Anterior cingulate cortex (tissue), 58 donors: ENCODE measurements around the gene NTRK2.
"Not testable (repeated sequence)": the region's sequence is repeated elsewhere in the genome, so short reads cannot be mapped to it uniquely, and the experiment has no call there.

ENCODE experiments used
- DNase-seq, 58 donors: peaks; one replicate each; lab custom pipeline; 2025; lab: John Stamatoyannopoulos, UW

The NTRK2 gene

GRCh38 chr9:85040146-85040545 is 370.6 kb downstream of the NTRK2 start:
- peak in 42 of 58 donors; percentile 17 to 79 (median 44) for DNase-seq

DNA sequence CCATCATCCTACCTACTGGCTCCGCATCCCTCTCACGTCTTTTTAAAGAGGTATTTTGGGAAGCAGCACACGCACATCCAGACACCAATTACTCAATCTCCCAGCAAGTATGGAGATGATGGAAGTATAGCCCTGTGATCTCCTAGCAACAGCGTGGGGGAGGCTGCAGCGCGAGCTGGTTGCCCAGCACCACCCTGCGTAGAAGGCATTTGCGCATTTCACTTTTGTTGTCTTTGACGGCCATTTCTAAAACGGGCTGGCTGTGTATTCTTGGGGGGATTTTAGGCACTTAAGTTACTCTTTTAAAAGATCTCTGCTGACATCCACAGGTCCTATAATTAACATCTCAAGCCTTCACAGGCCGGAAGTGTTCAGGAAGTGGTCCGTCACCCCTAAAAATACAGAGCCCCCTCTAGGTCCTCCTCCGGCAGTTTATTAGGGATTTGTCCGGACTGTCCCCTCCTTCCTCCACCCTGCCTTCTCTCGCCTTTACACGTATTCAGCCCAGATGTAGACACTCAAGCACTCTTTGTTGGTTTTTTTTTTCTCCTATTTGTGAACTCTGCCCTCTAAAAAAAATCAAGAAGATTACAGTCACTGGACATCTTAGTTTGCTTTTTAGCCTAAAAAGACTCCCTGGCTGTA is 371.4 kb downstream of the NTRK2 start:
- DNase-seq = peak in 57 of 58 donors; percentile 24 to 95 (median 81)

- peak in 7 of 58 donors; percentile 5 to 20 (median 7) for DNase-seq
These were observed 372.1 kb downstream of the NTRK2 start for GRCh38 chr9:85041466-85042137.

- peak in 14 of 58 donors; percentile 5 to 55 (median 12) for DNase-seq
These were observed 373.6 kb downstream of the NTRK2 start for GRCh38 chr9:85042981-85043647.

- no peak for DNase-seq
These were observed 375.7 kb downstream of the NTRK2 start for GRCh38 chr9:85045271-85045670.

DNA sequence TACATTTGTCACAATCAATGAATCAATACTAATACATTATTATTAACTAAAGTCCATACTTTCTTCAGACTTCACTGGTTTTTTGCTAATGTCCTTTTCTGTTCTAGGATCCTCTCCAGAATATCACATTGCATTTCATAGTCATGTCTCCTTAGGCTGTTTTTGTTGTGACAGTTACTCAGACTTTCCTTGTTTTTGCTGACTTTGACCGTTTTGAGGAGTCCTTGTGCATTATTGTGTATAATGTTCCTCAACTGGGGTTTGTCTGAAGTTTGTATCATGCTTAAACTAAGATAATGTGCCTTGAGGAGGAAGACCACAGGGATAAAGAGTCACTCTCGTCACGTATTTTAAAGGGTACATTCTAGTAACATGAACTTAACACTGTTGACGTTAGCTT is 376.9 kb downstream of the NTRK2 start:
- no peak for DNase-seq

GRCh38 chr9:85053206-85053786 is 383.8 kb downstream of the NTRK2 start:
- DNase-seq = no peak

- DNase-seq = no peak
These were observed 384.5 kb downstream of the NTRK2 start for GRCh38 chr9:85054017-85054416.

- no peak for DNase-seq
These were observed 386.1 kb downstream of the NTRK2 start for GRCh38 chr9:85055506-85056202.

- no peak for DNase-seq
These were observed 386.7 kb downstream of the NTRK2 start for GRCh38 chr9:85056203-85056572.

- no peak for DNase-seq
These were observed 392.4 kb downstream of the NTRK2 start for GRCh38 chr9:85061969-85062368.

- DNase-seq = no peak
These were observed 393.0 kb downstream of the NTRK2 start for GRCh38 chr9:85062385-85063022.

DNA sequence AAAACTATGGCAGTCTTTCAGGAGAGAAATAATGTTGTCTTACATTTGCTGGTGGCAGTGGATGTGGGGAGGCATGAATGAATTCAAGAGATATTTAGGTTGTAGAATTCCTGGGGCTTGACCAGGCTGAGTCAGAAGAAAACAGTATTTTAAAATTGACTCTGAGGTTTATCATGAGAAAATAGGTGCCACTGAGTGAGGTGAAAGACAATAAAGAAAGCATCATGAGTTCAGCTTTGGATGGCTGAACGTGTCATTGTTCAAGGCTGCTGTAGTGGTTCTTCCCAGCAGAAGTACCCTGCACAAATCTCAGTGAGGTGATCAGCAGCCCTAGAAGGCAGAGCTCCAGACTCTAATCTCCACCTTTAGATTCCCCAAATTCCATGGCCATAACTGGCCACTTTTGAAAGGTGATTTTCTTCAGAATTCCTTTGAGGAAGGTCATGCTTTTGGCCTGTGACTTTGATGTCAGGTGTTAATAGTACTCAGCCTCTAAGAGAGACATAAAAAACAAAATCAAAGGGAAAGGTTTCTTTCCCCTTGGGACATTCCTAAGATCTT is 395.4 kb downstream of the NTRK2 start:
- DNase-seq = no peak

DNA sequence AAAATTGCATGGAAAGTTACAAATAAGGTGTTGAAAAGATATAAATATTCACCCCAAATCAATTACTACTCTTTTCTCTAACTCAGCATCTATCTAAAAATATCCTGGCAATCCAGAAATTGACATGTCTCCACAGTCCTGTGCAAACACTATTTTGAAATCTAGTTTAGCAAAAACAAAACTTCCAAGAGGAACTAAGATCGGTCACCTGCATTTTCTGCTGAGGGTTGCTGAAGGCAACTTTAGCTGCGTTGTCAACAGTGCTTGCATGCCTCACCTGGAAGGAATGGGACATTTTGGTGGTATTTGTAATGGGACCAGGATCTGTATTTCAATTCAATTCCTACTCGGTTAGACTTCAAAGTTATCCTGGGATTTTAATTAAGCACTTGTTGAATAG is 398.3 kb downstream of the NTRK2 start:
- DNase-seq = no peak

- DNase-seq = not testable (repeated sequence)
These were observed 399.9 kb downstream of the NTRK2 start for GRCh38 chr9:85069421-85069820.
